Measurements from ENCODE around the gene SPRTN. TPM values are rescaled to one million over a fixed set of nuclear protein-coding genes. Genes with fewer than 3 reads are reported as not detected.

SPRTN gene
- total RNA-seq, 4 donors from 2014 or later = 11.9 to 23.7 (median 15.0) TPM

- Histone ChIP-seq H3K4me3 (no peak overlapping the region), H3K4me1 (peaks cover 52 to 72% (median 65%) of the 10 kb centered on the region in 4 donors)
These were observed 66.2 kb downstream of the SPRTN start for GRCh38 chr1:231404318-231404717.

More at GRCh38 chr1:231404318-231404717, 66.2 kb downstream of the SPRTN start:
- no peak for DNase-seq (ENCODE audit: extremely low spot score)
- 92% methylated on average over 2 of the region's 2 CpGs for WGBS
- no peaks in the 10 kb centered on the region for H3K36me3 ChIP-seq
- TF ChIP-seq POLR2A (IDR thresholded peaks at IDR 0.05; ENCODE audit: low read depth) (no peak), POLR2AphosphoS5 (IDR thresholded peaks at IDR 0.05) (no peak), EP300 (IDR thresholded peaks at IDR 0.05) (no peak), CTCF (IDR thresholded peaks at IDR 0.05) (no peak)
- intact Hi-C loops (cut with DNase I) = no loop called here
- no peaks in the 10 kb centered on the region for H3K9me3 ChIP-seq
- no peaks in the 10 kb centered on the region for H3K27me3 ChIP-seq
- no peak overlapping the region for H3K27ac ChIP-seq (replicated peaks in 1 of 4)

Other genes starting within 250 kb of the SPRTN start
- gene TRIM67, start 176.2 kb upstream of the SPRTN start, total RNA-seq = under 1 TPM in 3 of 4 donors, not detected in 1; under 0.01 to 0.42 (median 0.13) TPM
- 10 to 100 TPM; 40.3 to 52.3 (median 47.2) TPM for gene GNPAT, start 97.1 kb upstream of the SPRTN start, total RNA-seq
- 10 to 100 TPM; 13.0 to 15.4 (median 14.3) TPM for gene EXOC8, start 441 bp upstream of the SPRTN start, total RNA-seq
- gene EGLN1, start 84.0 kb downstream of the SPRTN start, total RNA-seq = 10 to 100 TPM; 43.9 to 79.9 (median 58.7) TPM
- gene TSNAX, start 190.4 kb downstream of the SPRTN start, total RNA-seq = 10 to 100 TPM; 20.4 to 29.6 (median 24.7) TPM